OCI-LY7 (cell line): ENCODE measurements around the gene SLC16A14. TPM values are rescaled to one million over a fixed set of nuclear protein-coding genes. Genes with fewer than 3 reads are reported as not detected.

Experiments
- BruUV-seq: library from RNA; stranded (reverse); fragments of 400-500 nt; replicated peaks from 2 replicates; lab custom pipeline; 2021; lab: Mats Ljungman, UMichigan
- CTCF ChIA-PET: fragments of 300-600 bp; sonication (Branson Sonifier 250); formaldehyde crosslinking; loops from one replicate; lab custom pipeline; 2022; ENCODE audit warnings: antibody characterized with exemption; ENCODE audit not compliant: unreplicated experiment; lab: Charles Lee
- POLR2A ChIA-PET: fragments of 300-600 bp; sonication (Branson Sonifier 250); formaldehyde crosslinking; loops from one replicate; lab custom pipeline; 2022; ENCODE audit warnings: antibody characterized with exemption; lab: Charles Lee
- DNase-seq: peaks from one replicate; pipeline ENCODE4 v3.0.0-alpha.2; 2015; ENCODE audit warnings: low spot score
- H2AFZ ChIP-seq: fragments of 200-600 bp; sonication (generic), shearing (Covaris generic); 2 replicates; pipeline ENCODE4 v1.6.1; 2014; ENCODE audit warnings: mild to moderate bottlenecking, antibody characterized with exemption, low read length, moderate library complexity
- H3K27ac ChIP-seq: fragments of 200-600 bp; sonication (generic); 2 replicates; pipeline ENCODE4 v1.5.1; 2014; ENCODE audit warnings: mixed run types, low read depth, mild to moderate bottlenecking, moderate library complexity, low read length, inconsistent platforms; ENCODE audit not compliant: poor library complexity, severe bottlenecking
- H3K36me3 ChIP-seq: fragments of 200-600 bp; sonication (generic); 2 replicates; pipeline ENCODE4 v1.6.1; 2014; ENCODE audit warnings: mild to moderate bottlenecking, antibody characterized with exemption, low read length, moderate library complexity, mixed read lengths; ENCODE audit not compliant: insufficient read depth
- H3K4me1 ChIP-seq: fragments of 200-600 bp; sonication (generic); 2 replicates; pipeline ENCODE4 v1.5.1; 2014; ENCODE audit warnings: mild to moderate bottlenecking, low read length; ENCODE audit not compliant: insufficient read depth, poor library complexity, severe bottlenecking
- H3K4me2 ChIP-seq: fragments of 200-600 bp; sonication (generic); 2 replicates; pipeline ENCODE4 v1.6.1; 2014; ENCODE audit warnings: mild to moderate bottlenecking, low read length
- H3K4me3 ChIP-seq: fragments of 200-600 bp; sonication (generic); 2 replicates; pipeline ENCODE4 v1.5.1; 2014; ENCODE audit warnings: mild to moderate bottlenecking, low read depth, low read length; ENCODE audit not compliant: poor library complexity, severe bottlenecking
- H3K79me2 ChIP-seq: fragments of 200-600 bp; sonication (generic); 2 replicates; pipeline ENCODE4 v1.6.1; 2016; ENCODE audit warnings: low read depth, mild to moderate bottlenecking, low read length, moderate library complexity, mixed read lengths; ENCODE audit not compliant: insufficient read depth
- H3K9me2 ChIP-seq: fragments of 200-600 bp; sonication (generic); 2 replicates; pipeline ENCODE4 v1.6.1; 2016; ENCODE audit warnings: mild to moderate bottlenecking, low read length, mixed read lengths; ENCODE audit not compliant: insufficient read depth
- H3K9me3 ChIP-seq: fragments of 200-600 bp; sonication (generic); 2 replicates; pipeline ENCODE4 v1.6.1; 2014; ENCODE audit warnings: mild to moderate bottlenecking, mixed run types, low read length, mixed read lengths
- H4K20me1 ChIP-seq: fragments of 200-600 bp; sonication (generic); 2 replicates; pipeline ENCODE4 v1.6.1; 2014; ENCODE audit warnings: mild to moderate bottlenecking, antibody characterized with exemption, low read length, moderate library complexity, mixed read lengths; ENCODE audit not compliant: insufficient read depth
- EZH2phosphoT487 ChIP-seq: fragments of 200-600 bp; sonication (generic); IDR thresholded peaks from 2 replicates; pipeline ENCODE4 v1.6.1; 2018; ENCODE audit warnings: low read depth, borderline replicate concordance, mild to moderate bottlenecking, mixed run types, antibody characterized with exemption, low read length, moderate library complexity, mixed read lengths
- intact Hi-C: fragments of 100-400 bp; cut with micrococcal nuclease; formaldehyde crosslinking; loops from one replicate; pipeline ENCODE4 v1.10.0; 2022; ENCODE audit not compliant: unreplicated experiment
- total RNA-seq, 2 experiments: library from RNA; depleted of rRNA in 1 of 2; stranded (reverse); fragments of >200 nt in 1 of 2; shearing (Covaris generic) in 1 of 2; gene quantifications; 2 replicates each; pipeline ENCODE4 v1.2.3, GENCODE V29; 2014 to 2022
- TF ChIP-seq, protein P1 (sequence below): fragments of 200-600 bp; sonication (generic); conservative IDR thresholded peaks from 2 replicates; pipeline ENCODE4 v1.5.1; 2014; ENCODE audit warnings: mild to moderate bottlenecking, antibody characterized with exemption, low read length, moderate library complexity, mixed read lengths

The SLC16A14 gene
- total RNA-seq, 2 experiments from 2014 or later, result not detected

DNA sequence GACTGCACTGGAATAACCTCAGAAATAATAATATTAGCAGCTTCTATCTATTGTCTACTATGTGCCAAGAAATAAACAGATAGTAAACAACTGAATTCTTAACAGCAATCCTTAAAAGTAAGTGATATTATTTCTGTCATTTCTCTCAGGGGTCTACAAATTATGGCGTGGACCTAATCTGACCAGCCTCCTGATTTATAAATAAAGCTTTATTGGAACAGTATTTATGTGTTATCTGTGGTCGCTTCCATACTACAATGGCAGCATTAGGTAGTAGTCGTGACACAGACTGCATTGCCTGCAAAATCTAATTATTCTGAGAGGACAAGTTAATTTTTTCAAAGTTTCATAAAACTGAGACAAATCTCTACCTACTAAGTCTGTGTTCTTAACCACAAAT lies 49.0 kb downstream of the SLC16A14 start:
- no peaks in the 10 kb centered on the region for H4K20me1 ChIP-seq
- H3K9me3 ChIP-seq, result no peaks in the 10 kb centered on the region
- H3K36me3 ChIP-seq, result no peaks in the 10 kb centered on the region
- no peak overlapping the region for H3K4me3 ChIP-seq
- TF ChIP-seq EZH2phosphoT487, result no peak
- TF ChIP-seq, protein P1, sequence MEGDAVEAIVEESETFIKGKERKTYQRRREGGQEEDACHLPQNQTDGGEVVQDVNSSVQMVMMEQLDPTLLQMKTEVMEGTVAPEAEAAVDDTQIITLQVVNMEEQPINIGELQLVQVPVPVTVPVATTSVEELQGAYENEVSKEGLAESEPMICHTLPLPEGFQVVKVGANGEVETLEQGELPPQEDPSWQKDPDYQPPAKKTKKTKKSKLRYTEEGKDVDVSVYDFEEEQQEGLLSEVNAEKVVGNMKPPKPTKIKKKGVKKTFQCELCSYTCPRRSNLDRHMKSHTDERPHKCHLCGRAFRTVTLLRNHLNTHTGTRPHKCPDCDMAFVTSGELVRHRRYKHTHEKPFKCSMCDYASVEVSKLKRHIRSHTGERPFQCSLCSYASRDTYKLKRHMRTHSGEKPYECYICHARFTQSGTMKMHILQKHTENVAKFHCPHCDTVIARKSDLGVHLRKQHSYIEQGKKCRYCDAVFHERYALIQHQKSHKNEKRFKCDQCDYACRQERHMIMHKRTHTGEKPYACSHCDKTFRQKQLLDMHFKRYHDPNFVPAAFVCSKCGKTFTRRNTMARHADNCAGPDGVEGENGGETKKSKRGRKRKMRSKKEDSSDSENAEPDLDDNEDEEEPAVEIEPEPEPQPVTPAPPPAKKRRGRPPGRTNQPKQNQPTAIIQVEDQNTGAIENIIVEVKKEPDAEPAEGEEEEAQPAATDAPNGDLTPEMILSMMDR, result no peak
- H3K79me2 ChIP-seq, result no peaks in the 10 kb centered on the region
- H3K27ac ChIP-seq, result no peak overlapping the region
- DNase-seq, result no peak
- no peak overlapping the region for H3K4me2 ChIP-seq
- ChIA-PET CTCF (no interaction called here), POLR2A (interaction anchor here (0.6 kb wide), 1 partner anchor 47 kb away, joined by 3 read pairs; no protein-coding TSS in a partner anchor)
- no TSS peak for BruUV-seq
- H3K4me1 ChIP-seq, result no peaks in the 10 kb centered on the region
- intact Hi-C loops, result no loop called here
- H2AFZ ChIP-seq, result no peak overlapping the region
- H3K9me2 ChIP-seq, result no peaks in the 10 kb centered on the region

DNA sequence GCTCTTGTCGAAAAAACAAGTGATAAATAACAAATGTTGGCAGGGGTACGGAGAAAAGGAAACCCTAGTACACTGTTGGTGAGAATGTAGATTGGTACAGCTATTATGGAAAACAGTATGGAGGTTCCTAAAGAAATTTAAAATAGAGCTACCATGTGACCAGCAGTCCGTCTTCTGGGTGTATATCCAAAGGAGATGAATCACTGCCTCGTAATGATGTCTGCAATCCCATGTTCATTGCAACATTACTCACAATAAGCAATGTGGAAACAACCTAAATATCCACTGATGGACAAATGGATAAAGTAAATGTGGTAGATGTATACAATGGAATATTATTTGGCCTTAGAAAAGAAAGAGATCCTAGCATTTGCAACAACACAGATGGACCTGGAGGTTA lies 50.6 kb downstream of the SLC16A14 start:
- H3K4me2 ChIP-seq, result no peak overlapping the region
- POLR2A ChIA-PET, result no interaction called here
- no peaks in the 10 kb centered on the region for H3K9me3 ChIP-seq
- BruUV-seq, result no TSS peak
- no peaks in the 10 kb centered on the region for H3K36me3 ChIP-seq
- intact Hi-C loops, result no loop called here
- TF ChIP-seq, protein P1, result no peak
- TF ChIP-seq EZH2phosphoT487, result no peak
- no peaks in the 10 kb centered on the region for H3K9me2 ChIP-seq
- no peaks in the 10 kb centered on the region for H3K79me2 ChIP-seq
- DNase-seq, result no peak
- no peak overlapping the region for H2AFZ ChIP-seq
- no peaks in the 10 kb centered on the region for H3K4me1 ChIP-seq
- CTCF ChIA-PET, result no interaction called here
- H3K4me3 ChIP-seq, result no peak overlapping the region
- no peaks in the 10 kb centered on the region for H4K20me1 ChIP-seq
- no peak overlapping the region for H3K27ac ChIP-seq

DNA sequence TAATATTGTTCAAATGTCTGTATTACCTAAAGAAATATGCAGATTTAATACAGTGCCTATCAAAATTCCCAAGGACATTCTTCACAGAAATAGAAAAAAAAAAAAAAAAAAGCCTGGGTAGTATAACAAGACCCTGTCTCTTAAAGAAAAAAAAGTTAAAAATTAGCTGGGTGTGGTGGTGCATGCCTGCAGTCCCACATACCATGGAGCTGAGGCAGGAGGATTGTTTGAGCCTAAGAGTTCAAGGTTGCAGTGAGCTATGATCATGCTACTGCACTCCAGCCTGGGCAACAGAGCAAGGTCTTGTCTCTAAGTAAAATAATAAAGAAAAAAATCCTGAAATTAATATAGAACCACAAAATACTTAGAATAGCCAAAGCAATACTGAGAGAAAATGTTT lies 51.9 kb downstream of the SLC16A14 start:
- no peaks in the 10 kb centered on the region for H3K9me2 ChIP-seq
- BruUV-seq, result no TSS peak

More for the DNA sequence above, 51.9 kb downstream of the SLC16A14 start:
- H3K36me3 ChIP-seq, result no peaks in the 10 kb centered on the region
- no peak overlapping the region for H2AFZ ChIP-seq
- no peak for DNase-seq
- intact Hi-C loops, result no loop called here
- H3K79me2 ChIP-seq, result no peaks in the 10 kb centered on the region
- H3K4me2 ChIP-seq, result no peak overlapping the region
- H4K20me1 ChIP-seq, result no peaks in the 10 kb centered on the region
- ChIA-PET CTCF (no interaction called here), POLR2A (no interaction called here)
- no peaks in the 10 kb centered on the region for H3K9me3 ChIP-seq
- H3K4me1 ChIP-seq, result no peaks in the 10 kb centered on the region
- TF ChIP-seq, protein P1, result no peak
- no peak for TF ChIP-seq EZH2phosphoT487
- H3K27ac ChIP-seq, result no peak overlapping the region
- H3K4me3 ChIP-seq, result no peak overlapping the region
